GM19035 (cell line): ENCODE measurements around the gene GPR39.

Experiments used
- ATAC-seq: cut with Tn5 transposase; IDR thresholded peaks from one replicate; pipeline ENCODE4 v1.9.1; 2021; ENCODE audit not compliant: unreplicated experiment

GPR39 gene

GRCh38 chr2:132668189-132668823 lies 251.7 kb downstream of the GPR39 start:
- no peak for ATAC-seq

DNA sequence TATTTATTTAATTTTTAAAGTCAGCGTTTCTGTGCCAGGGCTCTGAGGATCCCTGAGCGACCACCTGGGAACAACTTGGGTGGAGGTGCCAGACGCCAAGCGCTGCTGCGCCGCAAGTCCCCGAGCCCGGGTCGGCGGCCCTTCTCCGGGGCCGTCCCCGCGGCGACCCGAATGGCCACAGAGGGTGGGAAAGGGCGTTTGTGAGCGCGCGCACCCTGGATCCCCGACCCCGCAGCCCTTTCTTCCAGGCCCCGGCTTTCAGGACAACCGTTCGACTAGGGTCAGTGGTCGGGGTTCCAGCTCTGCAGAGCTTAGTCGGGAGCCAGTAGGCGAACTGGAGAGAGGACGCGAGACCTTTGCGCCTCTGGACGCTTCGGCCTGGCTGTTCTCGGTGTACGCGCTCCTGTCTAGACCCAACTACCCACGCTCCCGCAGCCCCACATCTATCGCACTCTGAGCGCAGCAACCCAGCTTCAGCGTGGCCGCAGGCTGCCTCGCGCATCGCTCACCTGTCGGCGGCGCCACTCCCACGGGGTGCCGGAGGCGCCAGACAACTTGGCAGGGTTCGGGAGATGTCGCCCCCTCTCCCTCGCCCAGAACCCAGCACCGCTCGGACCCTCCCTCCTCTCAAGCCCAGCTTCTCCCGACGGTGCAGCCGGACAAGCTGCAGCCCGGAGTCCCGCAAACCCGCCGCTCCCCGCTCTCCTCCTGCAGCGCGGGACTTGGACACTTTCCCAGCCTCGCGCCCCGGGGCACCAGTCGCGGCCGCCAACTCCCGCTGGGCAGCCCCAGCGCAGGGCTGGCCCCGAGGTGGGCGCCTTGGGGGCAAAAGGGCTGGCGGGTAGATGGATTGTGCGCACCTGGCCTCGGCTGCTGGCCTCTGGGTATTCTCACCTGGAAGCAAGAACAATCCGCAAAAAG lies 252.6 kb downstream of the GPR39 start:
- ATAC-seq: no peak

DNA sequence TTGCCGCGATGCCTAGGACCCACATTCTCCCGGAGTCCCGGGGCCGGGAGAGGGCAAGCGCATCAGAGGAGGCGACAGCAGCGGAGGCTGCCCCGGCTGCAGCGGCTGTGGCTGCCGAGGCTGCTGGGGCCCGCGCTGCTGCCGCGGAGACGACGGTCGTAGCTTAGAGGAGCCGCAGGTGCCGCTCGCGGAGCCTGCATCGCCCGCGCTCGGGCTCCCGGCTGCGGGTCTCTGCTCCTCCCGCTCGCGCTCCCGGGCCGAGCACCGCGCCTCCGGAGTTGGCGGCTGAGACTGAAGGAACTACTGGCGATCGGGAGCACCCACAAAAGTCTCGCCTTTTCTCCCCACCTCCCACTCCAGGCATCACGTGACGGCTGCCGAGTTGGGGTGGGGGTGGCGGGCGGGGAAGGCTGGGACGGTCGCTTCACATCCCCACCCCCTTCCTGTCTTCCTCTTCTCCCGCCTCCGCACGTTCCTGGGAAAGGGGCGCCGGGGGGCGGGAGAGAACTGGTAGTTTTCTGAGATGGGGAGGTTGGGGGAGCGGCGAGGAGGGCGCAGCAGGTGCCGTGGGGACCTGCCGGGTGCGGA lies 253.4 kb downstream of the GPR39 start, which contains the start of gene LYPD1:
Gene LYPD1, minus strand, starts transcription at position 298 of the 588 bp plus-strand sequence. Its CDS starts 273 bp downstream, at position 25.
- ATAC-seq: no peak

- no peak for ATAC-seq
These were observed 254.0 kb downstream of the GPR39 start for GRCh38 chr2:132670496-132671150.

DNA sequence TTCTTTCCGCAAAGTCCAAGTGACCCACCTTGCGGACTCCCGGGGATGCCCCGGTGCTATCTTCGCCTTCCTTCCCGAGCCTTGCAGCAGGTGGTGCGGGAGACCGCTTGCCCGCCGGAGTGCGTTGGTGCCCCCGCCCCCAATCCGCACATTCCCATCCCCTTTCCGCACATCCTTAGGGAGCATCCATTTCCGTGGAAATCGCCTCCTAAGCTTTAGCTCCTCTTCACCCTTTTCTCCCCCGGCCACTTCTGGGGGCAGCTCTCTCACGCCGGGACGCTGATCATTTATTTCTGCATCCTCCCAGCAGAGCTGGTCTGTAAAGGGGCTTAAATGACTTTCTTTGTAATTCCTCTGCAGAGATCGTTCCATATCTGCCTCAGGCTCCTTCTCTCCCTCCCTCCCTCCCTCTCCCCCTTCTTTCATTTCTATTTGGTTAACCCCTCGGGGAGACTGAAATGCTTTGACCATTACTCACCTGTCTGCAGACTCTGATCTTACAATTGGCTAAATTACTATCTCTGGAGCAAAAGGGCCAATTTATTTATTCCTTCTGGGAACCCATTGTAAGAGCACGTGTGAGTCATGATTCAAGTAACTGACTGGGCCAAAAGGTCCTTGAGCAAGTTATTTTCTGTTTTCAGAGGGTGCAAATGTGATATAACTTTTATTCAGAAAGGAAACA lies 254.7 kb downstream of the GPR39 start:
- no peak for ATAC-seq

GRCh38 chr2:132676999-132677398 lies 260.4 kb downstream of the GPR39 start:
- no peak for ATAC-seq

DNA sequence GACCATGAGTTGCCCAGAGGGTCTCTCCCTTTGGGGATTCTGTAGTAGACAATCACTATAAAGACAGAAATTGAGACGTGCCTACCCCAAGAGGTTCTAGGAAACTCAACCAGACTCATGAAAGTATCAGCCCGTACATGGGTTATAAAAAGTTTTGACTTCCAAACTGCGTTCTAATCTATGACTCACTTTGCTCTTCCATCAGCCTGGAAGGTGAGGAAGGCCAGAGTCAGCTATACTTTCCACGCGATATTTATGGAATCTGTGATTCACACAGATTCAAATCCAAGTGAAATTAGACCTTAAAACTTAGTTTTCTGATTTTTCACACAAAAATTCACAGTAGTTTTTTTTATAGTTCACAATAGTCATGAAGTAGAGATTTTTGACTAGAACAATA lies 261.1 kb downstream of the GPR39 start:
- ATAC-seq: no peak

DNA sequence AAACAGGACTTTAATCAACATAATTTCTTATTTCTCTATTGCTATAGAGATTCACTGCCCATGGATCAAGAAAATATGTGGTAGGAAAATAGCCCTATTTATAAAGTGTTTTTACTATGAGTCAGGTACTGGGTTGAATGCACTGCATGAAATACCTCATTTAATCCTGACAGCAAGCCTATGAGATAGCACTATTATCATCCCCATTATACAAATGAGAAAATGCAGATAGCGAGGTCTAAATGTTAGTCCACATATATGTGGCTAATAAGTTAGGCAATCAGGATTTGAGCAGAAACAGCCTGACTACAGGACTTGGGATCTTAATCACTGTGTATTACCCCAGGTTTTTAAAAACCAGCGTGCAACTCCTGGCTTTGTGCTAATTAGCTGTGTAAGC lies 261.9 kb downstream of the GPR39 start:
- ATAC-seq: no peak

DNA sequence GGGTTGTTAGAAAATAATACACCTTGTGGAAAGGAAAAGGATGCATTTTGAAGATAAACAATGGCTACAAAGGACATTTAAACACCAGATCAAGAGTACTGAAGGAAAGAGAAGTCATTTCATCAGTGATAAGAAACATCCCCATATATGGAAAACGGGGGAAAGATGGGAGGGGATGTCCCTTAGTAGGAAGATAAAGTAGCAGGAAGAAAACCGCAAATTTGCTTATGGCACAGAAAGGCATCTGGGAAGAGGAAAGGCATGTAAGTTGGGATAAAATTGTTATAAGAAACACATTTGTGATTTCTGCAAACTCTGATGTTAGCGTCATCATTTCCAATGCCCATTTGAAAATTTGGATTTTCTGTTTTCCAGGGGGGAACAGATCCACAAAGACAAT lies 263.9 kb downstream of the GPR39 start:
- no peak for ATAC-seq

DNA sequence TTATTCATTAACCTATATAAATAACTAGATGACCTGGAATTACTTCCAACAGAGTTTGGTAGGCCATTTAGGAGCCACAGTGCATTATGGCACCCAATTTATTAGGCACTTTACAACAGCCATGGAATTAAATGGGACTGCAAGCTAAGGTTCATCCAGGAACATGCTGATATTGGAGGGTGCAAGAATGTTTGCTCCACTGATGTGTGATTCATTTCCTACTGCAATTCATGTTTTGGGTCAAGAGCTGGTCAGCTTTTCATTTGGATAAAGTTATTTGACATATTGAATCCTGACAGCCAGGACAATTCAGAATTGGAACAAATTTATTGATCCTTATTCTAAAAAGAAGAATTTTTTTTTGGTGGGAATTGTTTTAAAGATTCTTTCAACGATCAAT lies 265.2 kb downstream of the GPR39 start:
- ATAC-seq: no peak

DNA sequence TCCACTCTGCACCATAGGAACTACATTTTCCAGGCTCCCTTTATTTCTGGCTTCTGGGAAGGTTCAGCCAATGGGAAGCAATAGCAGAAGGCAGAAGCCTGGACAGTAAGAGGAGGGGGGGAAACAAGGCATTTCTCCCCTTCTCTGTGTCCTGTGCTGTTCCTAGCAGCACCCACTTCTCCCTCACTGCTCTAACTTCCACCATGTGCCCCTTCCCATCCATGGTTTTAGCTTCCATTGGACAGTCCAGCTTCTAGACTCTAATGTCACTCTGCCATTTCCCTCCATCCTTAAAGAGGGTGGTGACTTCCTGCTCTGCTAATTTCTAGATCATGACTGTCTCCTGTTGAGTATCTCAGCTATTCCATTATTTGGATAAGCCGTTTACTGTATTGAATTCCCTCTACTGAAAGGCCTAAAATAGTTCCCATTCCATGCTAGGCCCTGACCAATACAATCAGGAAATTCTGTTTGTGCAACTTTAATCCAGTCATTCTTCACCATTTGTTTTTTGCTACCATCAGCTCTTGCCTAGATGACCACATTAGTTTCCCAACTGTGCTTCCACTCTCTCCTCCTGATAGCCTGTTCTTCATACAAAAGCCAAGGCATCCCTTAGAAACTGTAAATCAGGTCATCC lies 274.2 kb downstream of the GPR39 start:
- ATAC-seq: no peak

GRCh38 chr2:132691556-132691955 lies 275.0 kb downstream of the GPR39 start:
- no peak for ATAC-seq

- ATAC-seq: no peak
These were observed 276.2 kb downstream of the GPR39 start for GRCh38 chr2:132692816-132693215.
